Adipose tissue (tissue), 3 donors: Measurements from ENCODE around the gene DOK4. TPM values are rescaled to one million over a fixed set of nuclear protein-coding genes. Genes with fewer than 3 reads are reported as not detected.
"Not testable (repeated sequence)": the region's sequence is repeated elsewhere in the genome, so short reads cannot be mapped to it uniquely, and the experiment has no call there.

Source experiments
- H3K27ac ChIP-seq: one replicate; pipeline ENCODE4 v1.5.1; 2013; ENCODE audit warnings: low read depth, low read length
- WGBS, 3 donors: extraction: QIAGEN DNeasy Blood & Tissue Kit; methylation state at CpG; one replicate each; pipeline ENCODE4 v1.1.7; 2013; 5-methylcytosine and 5-hydroxymethylcytosine counted together
- polyA plus RNA-seq, 3 donors: library from polyadenylated mRNA; stranded (reverse); fragments of 200-250 nt; gene quantifications; one replicate each; pipeline ENCODE4 v1.2.3, GENCODE V29; 2013
- donor health status: healthy with polysubstance abuse.
- donor health status: Bipolar disorder and iron deficiency.
- donor health status: healthy.

DOK4 gene
- polyA plus RNA-seq, 3 donors, result 7.6 to 19.5 (median 11.1) TPM

DNA sequence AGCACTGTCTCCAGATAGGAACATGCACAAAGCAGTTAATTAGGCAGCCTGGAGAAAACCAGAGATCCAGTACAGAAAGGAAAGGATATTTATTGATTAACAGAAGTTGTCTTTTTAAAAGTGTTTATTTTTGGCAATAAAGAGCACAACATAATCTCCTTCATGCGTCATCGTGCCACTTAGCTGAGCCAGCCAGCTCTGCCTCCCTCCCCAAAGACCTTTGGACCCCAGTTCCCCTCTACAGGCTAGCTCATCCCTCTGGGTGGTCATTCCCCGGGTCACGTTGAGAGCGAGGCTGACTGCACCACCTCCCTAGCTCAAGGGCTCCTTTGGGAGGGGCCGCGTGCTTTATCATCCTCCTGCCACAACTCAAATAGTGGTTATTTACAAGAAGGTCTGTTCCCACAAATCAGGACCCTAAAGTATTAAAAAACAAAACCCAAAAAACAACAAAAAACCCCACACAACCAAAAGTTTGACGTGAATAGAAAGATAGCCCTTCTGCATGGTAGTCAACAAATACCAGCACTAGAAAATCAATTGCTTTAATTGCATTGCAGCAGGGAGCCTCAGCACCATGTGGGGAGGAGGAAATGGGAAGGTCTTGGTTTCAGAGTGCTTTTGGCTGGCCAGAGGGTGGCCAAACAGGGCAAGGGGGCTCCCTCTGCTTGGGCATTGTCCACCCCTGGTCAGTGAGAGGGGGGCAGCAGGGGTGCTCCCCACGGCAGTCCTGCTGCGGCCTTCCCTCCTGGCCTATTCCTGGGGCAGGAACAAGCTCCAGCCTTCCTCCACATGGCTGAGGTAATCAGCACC is 14.2 kb downstream of the DOK4 start:
- H3K27ac ChIP-seq, result no peak overlapping the region

DNA sequence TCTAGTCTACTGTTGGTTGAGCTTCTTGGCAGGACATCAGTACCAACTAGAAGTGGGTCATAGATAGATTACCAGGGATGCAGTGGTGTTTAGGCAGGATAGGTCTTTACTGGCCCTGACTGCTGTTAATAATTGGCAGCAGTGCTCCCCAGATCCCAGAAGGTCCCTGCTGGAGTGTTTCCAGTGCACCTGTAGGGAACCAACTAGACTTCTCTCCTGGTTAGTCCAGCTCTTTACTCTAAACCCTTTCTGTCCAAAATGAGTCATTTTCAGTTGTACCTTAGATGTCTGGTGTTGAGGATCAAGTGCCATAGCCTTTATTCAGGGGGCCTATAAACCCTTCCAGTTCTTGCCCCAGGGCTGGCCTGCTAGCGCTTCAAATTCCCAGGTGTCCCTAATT is 15.1 kb downstream of the DOK4 start:
- no peak overlapping the region for H3K27ac ChIP-seq
- WGBS, 3 donors, result 98 to 100% (median 100%) methylated on average over 1 of the region's 1 CpG

More for the DNA sequence above, 14.2 kb downstream of the DOK4 start:
- 36 to 74% (median 67%) methylated on average over 10 of the region's 10 CpGs for WGBS, 3 donors

DNA sequence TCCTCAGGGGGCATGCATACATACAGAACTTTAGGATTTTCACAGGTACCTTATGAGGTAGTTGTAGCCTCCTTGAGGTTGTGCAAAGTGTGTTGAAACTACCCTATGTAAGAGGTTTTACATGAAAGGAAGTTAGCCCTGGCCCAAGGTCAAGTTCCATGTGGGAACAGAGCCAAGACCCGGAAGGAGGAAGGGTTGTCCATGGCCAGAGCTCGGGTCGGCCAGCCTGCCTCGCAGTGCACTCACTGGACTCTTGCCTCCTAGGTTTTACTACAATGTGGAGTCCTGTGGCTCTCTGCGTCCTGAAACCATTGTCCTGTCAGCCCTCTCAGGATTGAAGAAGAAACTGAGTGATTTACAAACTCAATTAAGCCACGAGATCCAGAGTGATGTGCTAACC is 15.6 kb downstream of the DOK4 start:
- WGBS, 3 donors, result 17 to 21% (median 20%) methylated on average over 6 of the region's 6 CpGs
- H3K27ac ChIP-seq, result no peak overlapping the region

DNA sequence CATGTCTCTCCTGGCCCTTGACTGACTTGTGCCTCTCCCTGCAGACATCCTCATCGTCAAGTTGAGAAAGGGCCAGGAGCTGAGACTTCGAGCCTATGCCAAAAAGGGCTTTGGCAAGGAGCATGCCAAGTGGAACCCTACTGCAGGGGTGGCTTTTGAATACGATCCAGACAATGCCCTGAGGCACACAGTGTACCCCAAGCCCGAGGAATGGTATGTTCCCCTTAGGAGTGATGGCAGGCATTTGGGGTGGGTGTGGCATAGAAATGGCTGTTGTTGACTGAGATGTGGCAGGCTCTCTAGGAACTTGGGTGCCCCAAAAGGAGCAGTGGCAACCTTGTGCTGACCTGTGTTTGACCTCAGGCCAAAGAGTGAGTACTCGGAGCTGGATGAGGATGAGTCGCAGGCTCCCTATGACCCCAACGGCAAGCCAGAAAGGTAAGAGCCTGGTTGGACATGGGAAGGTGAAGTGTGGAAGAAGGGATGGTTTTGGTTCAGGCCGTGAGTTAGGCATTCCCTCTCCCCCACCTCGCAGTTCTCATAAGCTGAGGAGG is 16.3 kb downstream of the DOK4 start:
- no peak overlapping the region for H3K27ac ChIP-seq
- WGBS, 3 donors, result 78 to 88% (median 82%) methylated on average over 9 of the region's 9 CpGs

DNA sequence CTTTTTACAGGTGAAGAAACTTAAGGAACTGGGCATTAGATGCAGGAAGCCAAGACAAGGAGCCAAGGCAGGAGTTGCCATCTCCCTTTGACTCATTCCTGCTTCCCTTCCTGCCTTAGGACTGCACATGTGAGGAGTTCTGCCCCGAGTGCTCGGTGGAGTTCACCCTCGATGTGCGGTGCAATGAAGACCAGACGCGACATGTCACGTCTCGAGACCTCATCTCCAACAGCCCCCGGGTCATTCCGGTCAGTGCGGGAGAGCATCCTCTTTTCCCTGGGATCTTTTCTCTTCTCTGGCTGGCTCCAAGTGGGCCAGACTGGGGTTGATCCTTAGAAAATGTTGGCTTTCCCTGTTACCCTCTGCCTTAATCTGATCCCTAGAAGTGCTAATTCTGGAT is 17.2 kb downstream of the DOK4 start:
- 89 to 95% (median 92%) methylated on average over 11 of the region's 11 CpGs for WGBS, 3 donors
- no peak overlapping the region for H3K27ac ChIP-seq

DNA sequence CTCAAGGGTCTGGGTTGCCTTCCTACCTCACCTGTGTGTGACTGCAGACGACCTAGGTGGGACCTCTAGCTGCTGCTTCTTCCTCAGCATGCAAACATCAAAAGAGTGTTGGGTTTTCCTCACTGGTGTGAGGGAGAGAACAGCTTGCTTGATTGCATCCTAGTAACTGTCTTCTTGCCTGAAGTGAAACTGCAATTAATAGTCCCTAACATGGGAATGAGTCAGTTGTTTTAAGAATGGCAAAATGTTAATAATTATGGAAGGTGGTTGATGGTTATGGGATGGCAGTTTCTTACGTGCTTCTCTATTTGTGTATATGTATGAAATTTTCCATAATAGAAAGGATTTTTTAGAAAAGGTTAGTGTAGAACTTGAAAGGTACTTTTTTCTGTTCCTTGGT is 17.9 kb downstream of the DOK4 start:
- 89 to 90% (median 89%) methylated on average over 2 of the region's 2 CpGs for WGBS, 3 donors
- H3K27ac ChIP-seq, result no peak overlapping the region

DNA sequence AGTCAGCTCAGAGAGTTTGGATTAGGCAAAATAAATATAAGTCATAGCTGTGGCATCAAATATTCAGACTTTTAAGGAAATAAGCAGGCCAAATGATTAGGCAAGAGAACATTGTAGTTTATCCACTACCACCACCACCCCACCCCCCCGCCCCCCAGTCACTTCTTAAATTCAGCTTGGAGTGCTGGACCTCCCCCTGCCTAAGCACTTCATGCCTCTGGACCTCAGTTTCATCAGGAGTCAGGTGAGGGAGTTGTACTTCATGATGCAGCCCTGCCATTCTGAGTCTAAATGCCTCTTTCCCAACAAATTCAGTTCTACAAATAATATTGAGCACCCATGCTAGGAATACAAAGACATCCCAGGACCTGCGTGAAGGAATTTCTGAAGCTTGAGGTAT is 21.8 kb downstream of the DOK4 start:
- 76 to 97% (median 88%) methylated on average over 2 of the region's 2 CpGs for WGBS, 3 donors

DNA sequence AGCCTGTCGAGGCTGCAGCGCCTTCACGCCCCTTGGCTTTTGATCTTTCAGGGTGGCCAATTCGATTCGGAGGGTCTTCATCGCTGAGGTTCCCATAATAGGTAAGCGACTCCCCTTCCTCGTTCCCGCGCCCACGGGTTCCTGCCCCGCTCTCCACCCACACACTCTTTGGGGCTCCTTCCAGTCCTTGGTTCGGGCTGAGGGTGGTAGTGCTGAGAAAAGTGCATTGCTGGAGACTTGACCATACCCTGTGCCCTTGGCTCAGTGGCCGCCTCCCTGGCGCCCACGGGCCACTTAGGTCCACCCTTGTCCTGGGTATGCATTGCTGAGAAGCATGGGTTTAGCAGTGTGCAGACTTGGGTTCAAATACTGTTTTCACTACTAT is 23.3 kb downstream of the DOK4 start:
- WGBS, 3 donors, result 0 to 1% (median 1%) methylated on average over 13 to 16 of the region's 16 CpGs
- no peak overlapping the region for H3K27ac ChIP-seq

More for the DNA sequence above, 21.8 kb downstream of the DOK4 start:
- H3K27ac ChIP-seq, result no peak overlapping the region

DNA sequence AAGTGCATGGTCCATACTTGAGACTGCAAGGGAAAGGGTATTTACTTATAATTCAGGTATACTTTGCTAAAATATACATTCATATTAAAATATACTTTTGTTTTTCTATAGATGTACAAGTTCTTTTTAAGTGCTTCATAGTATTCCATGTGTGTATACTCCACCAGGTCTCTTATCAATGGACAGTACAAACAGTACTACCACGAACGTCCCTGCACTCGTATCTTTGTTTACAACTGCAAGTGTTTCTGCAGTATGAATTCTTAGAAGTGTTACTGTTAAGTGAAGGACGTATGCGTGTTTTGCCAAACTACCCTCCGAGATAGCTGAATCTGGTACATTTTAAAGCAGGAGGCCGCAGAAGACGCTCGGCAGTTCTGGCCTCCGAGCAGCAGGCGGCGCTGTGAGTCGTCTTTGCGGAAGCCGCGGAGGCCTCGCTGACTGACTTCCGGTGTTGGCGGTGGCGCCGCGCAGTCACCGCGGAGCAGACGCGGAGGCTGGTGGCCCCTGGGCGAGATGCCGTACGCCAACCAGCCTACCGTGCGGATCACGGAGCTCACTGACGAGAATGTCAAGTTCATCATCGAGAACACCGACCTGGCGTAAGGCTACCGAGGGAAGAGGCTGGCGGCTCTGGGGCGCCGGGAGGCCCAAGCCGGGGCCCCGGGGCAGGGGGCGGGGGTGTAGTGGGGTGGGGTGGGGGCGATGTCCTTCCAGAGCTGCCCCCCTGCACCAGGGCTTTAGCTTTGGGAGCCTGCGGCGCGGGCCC is 23.9 kb downstream of the DOK4 start, which contains the start of gene POLR2C:
Gene POLR2C (plus strand): TSS at position 471 of the 769 bp plus-strand sequence. CDS start 46 bp downstream, at position 517.
- 1 to 2% (median 2%) methylated on average over 40 to 47 of the region's 47 CpGs for WGBS, 3 donors
- H3K27ac ChIP-seq, result no peak within 1 kb of the TSS

DNA sequence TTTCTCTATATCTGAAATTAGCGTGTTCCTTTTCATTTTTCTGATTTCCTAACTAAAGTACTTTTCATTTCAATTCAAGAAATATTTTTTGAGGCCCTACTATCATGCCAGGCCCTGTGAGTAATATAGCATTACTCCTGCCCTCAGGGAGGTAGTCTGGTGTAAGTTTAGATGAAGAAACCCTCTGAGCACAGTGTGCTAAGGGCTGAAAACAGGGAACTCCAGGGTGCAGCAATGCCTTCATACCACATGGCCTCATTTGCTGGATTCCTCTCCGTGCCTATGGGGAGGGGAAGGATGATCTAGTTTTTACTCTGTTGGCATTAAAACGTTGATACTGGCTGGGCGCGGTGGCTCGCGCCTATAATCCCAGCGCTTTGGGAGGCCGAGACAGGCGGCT is 34.3 kb downstream of the DOK4 start:
- 90 to 96% (median 93%) methylated on average over 10 of the region's 10 CpGs for WGBS, 3 donors
- no peak overlapping the region for H3K27ac ChIP-seq

DNA sequence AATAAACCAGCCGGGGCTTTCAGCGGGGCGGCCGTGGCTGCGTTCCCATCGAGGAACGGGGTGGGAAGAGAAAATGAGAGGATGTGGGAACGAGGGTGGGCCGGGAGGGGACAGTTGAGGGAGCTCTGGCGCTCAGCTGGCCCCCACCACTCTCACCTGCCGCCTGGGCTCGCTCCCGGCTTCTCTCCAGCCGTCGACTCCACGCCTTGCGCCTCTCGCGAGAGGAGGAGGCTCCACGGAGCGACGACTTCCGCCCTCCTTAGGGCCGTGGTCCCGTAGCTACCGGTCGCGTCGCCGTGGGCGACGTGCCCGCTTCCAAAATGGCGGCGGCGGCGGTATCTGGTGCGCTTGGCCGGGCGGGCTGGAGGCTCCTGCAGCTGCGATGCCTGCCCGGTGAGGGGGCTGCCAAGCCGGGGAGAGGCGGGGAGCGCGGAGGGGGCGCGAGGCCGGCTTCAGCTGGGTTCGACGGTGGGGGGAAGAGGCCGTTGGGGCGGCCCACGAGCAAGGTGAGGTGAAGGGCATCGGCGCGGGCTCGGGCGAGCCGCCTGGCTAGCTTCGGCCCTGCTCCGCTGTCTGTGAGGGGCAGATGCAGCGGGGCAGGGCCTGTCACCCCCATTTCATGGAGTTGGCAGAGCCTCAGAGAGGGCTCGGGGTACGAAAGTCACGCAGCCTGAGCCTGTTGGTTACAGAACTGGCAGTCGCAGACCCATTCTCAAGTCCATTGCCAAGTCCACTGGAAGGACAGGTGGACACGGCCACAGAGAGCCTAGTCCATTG is 38.9 kb downstream of the DOK4 start, which contains the start of the genes CIAPIN1 and COQ9:
Gene CIAPIN1 (minus strand): TSS at position 200 of the 777 bp plus-strand sequence. CDS start 6,457 bp downstream, outside the sequence.
Gene COQ9 (plus strand): TSS at position 294 of the 777 bp plus-strand sequence. CDS start 27 bp downstream, at position 321.
- H3K27ac ChIP-seq, result peak within 1 kb of the TSS; percentile 29
- WGBS, 3 donors, result 0 to 1% (median 1%) methylated on average over 40 to 68 of the region's 68 CpGs

DNA sequence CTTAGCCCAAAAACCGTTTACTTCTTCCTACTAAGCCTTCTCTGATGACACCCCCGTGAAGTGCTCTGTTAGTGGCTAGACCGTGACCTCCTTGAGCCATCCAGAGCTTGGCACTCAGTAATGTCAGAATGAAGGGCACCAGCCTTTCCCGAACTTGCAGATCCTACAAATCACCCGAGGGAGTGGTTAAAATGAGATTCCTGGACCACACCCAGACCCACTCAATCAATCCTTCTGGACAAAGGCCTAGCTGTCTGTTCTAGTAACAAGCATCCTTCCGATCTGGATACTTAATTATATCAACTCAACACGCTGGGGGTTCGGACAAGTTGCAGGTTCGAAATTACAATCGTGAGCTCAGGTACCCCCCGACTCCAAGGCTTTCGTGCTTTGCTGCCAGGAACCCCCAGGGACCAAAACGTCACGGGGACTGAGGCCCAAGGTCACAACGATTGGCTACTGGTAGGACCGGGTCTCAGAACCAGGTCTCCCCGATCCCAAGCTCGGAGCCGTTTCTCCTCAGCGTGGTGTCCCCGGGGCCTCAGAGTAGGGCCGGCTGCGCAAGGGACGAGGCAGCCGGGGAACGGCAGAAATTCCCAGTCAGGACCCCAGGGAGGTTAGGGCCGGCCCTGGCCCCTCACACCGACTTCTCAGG is 39.6 kb downstream of the DOK4 start:
- no peak overlapping the region for H3K27ac ChIP-seq
- 3 to 4% (median 3%) methylated on average over 26 to 28 of the region's 28 CpGs for WGBS, 3 donors

DNA sequence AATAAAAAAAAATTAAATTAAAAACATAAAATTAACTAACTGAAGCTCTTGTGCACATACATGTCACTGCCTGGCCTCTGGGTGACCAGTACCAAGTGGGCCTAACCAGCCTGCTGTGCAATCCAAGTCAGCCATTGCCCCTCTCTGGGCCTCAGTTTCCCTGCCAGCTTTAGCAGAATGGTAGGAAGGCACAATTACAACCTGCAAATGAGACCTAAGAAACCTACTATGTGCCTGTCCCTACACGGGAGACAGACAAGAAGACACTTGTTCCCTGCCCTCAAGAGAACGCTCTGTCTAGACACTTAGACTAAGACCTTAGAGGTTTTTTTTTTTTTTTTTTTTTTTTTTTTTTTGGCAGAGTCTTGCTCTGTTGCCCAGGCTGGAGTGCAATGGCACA is 40.8 kb downstream of the DOK4 start:
- no peak overlapping the region for H3K27ac ChIP-seq
- 92 to 94% (median 93%) methylated on average over 2 of the region's 2 CpGs for WGBS, 3 donors

DNA sequence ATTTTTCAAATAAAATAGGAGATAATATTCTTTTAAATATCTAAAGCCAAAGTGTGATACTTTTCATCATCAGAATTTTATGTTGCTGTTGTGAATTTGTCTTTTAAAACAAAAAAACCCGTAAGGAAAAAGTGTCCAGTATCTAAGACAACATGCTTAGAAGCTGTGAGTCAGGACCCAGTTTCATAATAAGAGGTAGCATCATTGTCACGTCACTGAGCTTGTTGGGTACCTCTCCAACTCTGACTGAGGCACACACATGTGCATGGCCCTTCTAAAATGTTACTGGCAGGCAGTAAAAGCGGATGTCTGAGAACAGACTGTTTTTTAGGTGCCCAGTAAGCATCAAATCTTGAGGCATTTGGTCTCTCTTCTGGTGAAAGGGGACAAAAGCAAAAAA is 41.6 kb downstream of the DOK4 start:
- 83 to 87% (median 85%) methylated on average over 3 of the region's 3 CpGs for WGBS, 3 donors
- no peak overlapping the region for H3K27ac ChIP-seq

DNA sequence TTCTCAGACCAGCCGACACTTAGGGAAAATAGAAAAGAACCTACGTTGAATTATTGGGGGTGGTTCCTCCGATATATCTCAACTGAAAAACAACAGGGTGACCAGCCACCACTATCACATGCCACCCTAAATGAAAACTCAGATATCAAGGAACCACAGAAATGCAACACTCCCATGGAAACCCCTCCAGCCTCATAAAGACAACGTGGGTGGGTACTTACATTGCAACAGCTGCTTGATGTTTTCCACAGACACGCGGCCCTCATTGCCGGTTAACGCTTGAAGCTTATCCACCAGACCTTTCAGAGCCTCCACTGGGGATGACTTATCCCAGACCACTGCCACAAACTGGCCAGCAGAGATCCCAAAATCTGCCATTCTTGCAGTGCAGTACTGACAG is 45.7 kb downstream of the DOK4 start:
- WGBS, 3 donors, result 74 to 98% (median 97%) methylated on average over 8 of the region's 8 CpGs
- not testable (repeated sequence) for H3K27ac ChIP-seq

DNA sequence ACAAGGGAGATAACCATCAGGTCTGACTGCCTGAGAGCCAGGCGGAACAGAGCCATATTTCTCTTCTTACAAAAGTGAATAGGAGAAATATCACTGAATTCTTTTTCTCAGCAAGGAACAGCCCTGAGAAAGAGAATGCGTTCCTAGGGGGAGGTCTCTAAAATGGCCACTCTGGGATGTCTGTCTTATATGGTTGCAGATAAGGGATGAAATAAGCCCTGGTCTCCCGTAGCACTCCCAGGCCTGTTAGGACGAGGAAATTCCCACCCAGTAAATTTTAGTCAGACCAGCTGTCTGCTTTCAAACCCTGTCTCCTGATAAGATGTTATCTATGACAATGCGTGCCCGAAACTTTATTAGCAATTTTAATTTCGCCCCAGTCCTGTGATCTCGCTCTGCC is 46.3 kb downstream of the DOK4 start:
- H3K27ac ChIP-seq, result not testable (repeated sequence)
- WGBS, 3 donors, result 98 to 99% (median 98%) methylated on average over 8 of the region's 8 CpGs

DNA sequence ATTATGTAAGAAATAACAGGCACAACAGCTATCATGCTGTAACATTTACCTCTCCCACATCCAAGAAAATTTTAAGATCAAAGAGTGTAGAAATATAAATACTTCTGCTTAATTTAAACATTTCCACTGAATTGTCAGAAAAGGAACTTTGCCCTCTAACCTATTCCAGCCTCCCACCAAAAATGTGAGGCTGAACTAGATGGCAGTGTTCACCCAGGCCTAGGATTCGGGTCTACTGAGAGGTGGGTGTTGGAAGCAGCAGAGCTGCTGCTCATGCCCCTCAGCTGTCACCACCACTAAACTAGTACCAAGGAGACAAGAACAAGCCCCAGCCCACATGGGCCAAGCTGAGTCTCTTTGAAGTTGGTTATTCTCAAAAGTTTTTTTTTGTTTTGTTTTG is 50.5 kb downstream of the DOK4 start:
- 90 to 100% (median 90%) methylated on average over 1 of the region's 1 CpG for WGBS, 3 donors

DNA sequence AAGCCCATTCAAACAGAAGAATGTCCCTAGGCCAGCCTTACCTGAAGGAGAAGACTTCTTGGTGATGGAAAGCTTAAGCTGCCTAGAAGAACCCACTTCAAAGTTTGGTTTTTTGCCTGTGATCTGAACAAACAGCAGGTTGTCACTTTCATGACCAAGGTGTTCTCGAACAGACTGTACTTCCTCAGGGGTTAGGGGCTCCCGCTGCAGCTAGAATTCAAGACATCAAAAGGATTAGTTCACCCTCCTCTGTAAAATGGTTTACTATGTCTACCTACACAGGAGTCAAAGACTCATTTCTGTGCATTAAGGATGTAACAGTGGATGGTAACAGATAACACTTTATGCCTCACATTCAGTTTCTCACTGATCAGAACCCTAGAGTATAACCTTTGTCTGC is 52.3 kb downstream of the DOK4 start:
- WGBS, 3 donors, result 94 to 96% (median 96%) methylated on average over 2 of the region's 2 CpGs
- no peak overlapping the region for H3K27ac ChIP-seq

More for the DNA sequence above, 50.5 kb downstream of the DOK4 start:
- no peak overlapping the region for H3K27ac ChIP-seq
